IPS-15b (cell line): ENCODE results near the gene SRBD1.

Experiments
- H3K27me3 ChIP-seq: one replicate; pipeline ENCODE4 v1.6.1; 2013; ENCODE audit warnings: low read length; ENCODE audit not compliant: control insufficient read depth, insufficient read depth
- H3K36me3 ChIP-seq: one replicate; pipeline ENCODE4 v1.6.1; 2013; ENCODE audit warnings: low read length; ENCODE audit not compliant: control insufficient read depth, insufficient read depth
- H3K4me1 ChIP-seq: one replicate; pipeline ENCODE4 v1.6.1; 2013; ENCODE audit warnings: mild to moderate bottlenecking, low read length; ENCODE audit not compliant: control insufficient read depth, insufficient read depth
- H3K4me3 ChIP-seq: one replicate; pipeline ENCODE4 v1.5.1; 2013; ENCODE audit warnings: low read depth, low read length
- H3K9ac ChIP-seq: one replicate; pipeline ENCODE4 v1.6.1; 2013; ENCODE audit warnings: low read depth, mild to moderate bottlenecking, low read length
- H3K9me3 ChIP-seq: one replicate; pipeline ENCODE4 v1.6.1; 2013; ENCODE audit warnings: mild to moderate bottlenecking, low read length; ENCODE audit not compliant: control insufficient read depth, insufficient read depth

The SRBD1 gene

DNA sequence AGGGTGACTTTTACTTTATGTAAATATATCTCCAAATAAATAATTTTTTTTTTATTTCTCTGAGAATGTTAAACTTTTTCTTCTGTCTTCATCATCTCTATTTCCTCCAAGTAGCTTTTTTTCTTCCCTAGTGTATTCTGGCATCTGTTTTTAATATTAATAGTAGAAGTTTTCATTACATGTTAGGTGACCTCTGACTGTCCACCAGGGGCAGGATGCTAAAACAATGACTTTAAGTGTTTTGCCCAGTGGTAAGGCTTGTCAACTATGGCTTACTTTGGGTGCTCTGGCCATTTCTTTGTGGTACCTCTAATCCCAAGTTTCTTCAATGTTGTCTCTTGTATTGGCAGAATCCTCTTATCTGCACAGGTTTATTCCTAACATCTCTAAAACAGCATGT is 127.1 kb downstream of the SRBD1 start:
- Histone ChIP-seq H3K9me3 (no peaks in the 10 kb centered on the region), H3K4me1 (no peaks in the 10 kb centered on the region), H3K4me3 (no peak overlapping the region), H3K27me3 (no peaks in the 10 kb centered on the region), H3K36me3 (no peaks in the 10 kb centered on the region), H3K9ac (no peak overlapping the region)

GRCh38 chr2:45477546-45477945 is 133.5 kb downstream of the SRBD1 start:
- Histone ChIP-seq H3K27me3 (no peaks in the 10 kb centered on the region), H3K4me3 (no peak overlapping the region), H3K9ac (no peak overlapping the region), H3K36me3 (no peaks in the 10 kb centered on the region), H3K9me3 (no peaks in the 10 kb centered on the region), H3K4me1 (no peaks in the 10 kb centered on the region)

- Histone ChIP-seq H3K4me3 (no peak overlapping the region), H3K27me3 (no peaks in the 10 kb centered on the region), H3K9ac (no peak overlapping the region), H3K9me3 (no peaks in the 10 kb centered on the region), H3K4me1 (peaks cover 23% of the 10 kb centered on the region), H3K36me3 (no peaks in the 10 kb centered on the region)
Observed at GRCh38 chr2:45470531-45470930, 140.5 kb downstream of the SRBD1 start.

GRCh38 chr2:45469314-45470099 is 141.6 kb downstream of the SRBD1 start:
- H3K9ac ChIP-seq: no peak overlapping the region
- H3K36me3 ChIP-seq: no peaks in the 10 kb centered on the region
- no peaks in the 10 kb centered on the region for H3K9me3 ChIP-seq
- no peaks in the 10 kb centered on the region for H3K27me3 ChIP-seq
- no peak overlapping the region for H3K4me3 ChIP-seq
- peaks cover 31% of the 10 kb centered on the region for H3K4me1 ChIP-seq

DNA sequence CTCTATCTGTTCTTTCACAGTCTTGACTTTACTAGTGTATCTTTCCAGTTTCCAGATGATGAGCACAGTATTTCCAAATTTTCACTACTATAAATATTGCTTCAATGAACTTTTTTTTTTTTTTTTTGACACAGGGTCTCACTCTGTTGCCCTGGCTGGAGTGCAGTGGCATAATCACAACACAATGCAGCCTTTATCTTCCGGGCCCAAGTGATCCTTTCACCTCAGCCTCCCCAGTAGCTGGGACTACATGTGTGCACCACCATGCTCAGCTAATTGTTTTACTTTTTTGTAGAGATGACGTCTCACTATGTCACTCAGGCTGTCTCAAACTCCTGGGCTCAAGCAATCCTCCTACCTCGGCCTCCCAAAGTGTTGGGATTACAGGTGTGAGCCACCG is 142.8 kb downstream of the SRBD1 start:
- Histone ChIP-seq H3K9me3 (no peaks in the 10 kb centered on the region), H3K9ac (no peak overlapping the region), H3K4me3 (no peak overlapping the region), H3K27me3 (no peaks in the 10 kb centered on the region), H3K36me3 (no peaks in the 10 kb centered on the region), H3K4me1 (peaks cover 38% of the 10 kb centered on the region)

DNA sequence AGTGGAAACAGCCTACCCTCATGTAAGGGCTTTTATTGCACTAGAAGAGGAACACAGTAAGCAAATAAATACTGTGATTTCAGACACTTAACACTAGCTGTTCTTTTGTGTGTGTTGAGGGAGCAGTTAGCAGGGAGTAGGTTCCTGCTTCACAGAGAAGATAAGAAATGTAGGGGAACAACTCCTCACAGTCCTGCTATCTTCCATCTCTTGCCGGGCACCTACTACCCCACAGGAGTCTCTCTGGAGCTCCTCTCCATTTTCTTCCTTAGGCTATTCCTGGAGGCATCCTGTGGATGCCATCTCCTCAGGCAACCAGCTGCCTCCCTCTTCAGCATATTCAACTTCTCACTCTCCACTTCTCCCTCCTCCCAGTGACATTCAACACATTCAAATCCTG is 145.0 kb downstream of the SRBD1 start:
- Histone ChIP-seq H3K4me3 (no peak overlapping the region), H3K9ac (no peak overlapping the region), H3K4me1 (peaks cover 38% of the 10 kb centered on the region), H3K27me3 (no peaks in the 10 kb centered on the region), H3K36me3 (no peaks in the 10 kb centered on the region), H3K9me3 (no peaks in the 10 kb centered on the region)

GRCh38 chr2:45460825-45461224 is 150.2 kb downstream of the SRBD1 start:
- Histone ChIP-seq H3K36me3 (no peaks in the 10 kb centered on the region), H3K27me3 (no peaks in the 10 kb centered on the region), H3K9ac (no peak overlapping the region)

GRCh38 chr2:45459860-45460259 is 151.2 kb downstream of the SRBD1 start:
- no peaks in the 10 kb centered on the region for H3K9me3 ChIP-seq
- no peaks in the 10 kb centered on the region for H3K27me3 ChIP-seq
- H3K36me3 ChIP-seq: no peaks in the 10 kb centered on the region
- peaks cover 17% of the 10 kb centered on the region for H3K4me1 ChIP-seq
- H3K9ac ChIP-seq: no peak overlapping the region
- H3K4me3 ChIP-seq: no peak overlapping the region

More at GRCh38 chr2:45460825-45461224, 150.2 kb downstream of the SRBD1 start:
- Histone ChIP-seq H3K4me1 (peaks cover 25% of the 10 kb centered on the region), H3K4me3 (no peak overlapping the region), H3K9me3 (no peaks in the 10 kb centered on the region)

DNA sequence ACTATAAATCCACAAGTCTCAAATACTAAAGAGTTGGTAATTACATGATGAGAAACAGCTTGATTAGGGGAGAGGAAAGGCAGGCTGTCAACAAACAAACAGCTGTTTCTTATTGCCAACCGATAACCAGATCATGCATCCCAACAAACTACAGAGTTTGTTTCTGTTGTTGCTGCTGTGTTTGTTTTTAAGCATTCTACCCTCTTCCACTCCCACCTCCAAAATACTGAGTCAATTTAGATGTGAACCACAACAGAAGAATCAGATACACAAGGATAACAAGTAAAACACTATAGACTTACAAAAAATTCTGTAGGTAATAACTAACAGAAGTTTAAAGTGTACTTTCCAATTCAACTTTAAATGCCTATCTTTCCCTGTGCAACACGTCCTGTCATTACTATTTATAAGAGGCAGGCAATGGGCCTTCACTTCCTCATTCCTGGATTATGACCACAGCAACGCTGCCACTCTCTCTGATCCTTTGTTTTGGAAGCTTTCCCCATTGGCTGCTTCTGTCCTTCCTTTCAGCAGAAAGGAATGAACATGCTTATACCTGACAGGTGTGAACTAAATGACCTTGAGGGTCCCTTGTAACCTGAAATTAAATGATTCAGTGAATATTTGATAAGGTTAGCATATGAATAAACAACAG is 152.0 kb downstream of the SRBD1 start:
- Histone ChIP-seq H3K27me3 (no peaks in the 10 kb centered on the region), H3K9ac (no peak overlapping the region), H3K4me3 (no peak overlapping the region), H3K4me1 (peaks cover 12% of the 10 kb centered on the region), H3K9me3 (no peaks in the 10 kb centered on the region), H3K36me3 (no peaks in the 10 kb centered on the region)

GRCh38 chr2:45457211-45457945 is 153.7 kb downstream of the SRBD1 start:
- Histone ChIP-seq H3K4me3 (no peak overlapping the region), H3K4me1 (peaks cover 8% of the 10 kb centered on the region), H3K36me3 (no peaks in the 10 kb centered on the region), H3K9ac (no peak overlapping the region), H3K9me3 (no peaks in the 10 kb centered on the region), H3K27me3 (no peaks in the 10 kb centered on the region)

- Histone ChIP-seq H3K4me3 (no peak overlapping the region), H3K27me3 (no peaks in the 10 kb centered on the region), H3K9me3 (no peaks in the 10 kb centered on the region), H3K4me1 (no peaks in the 10 kb centered on the region), H3K36me3 (no peaks in the 10 kb centered on the region), H3K9ac (no peak overlapping the region)
Observed at GRCh38 chr2:45452866-45453265, 158.2 kb downstream of the SRBD1 start.
